ENCODE results near the gene EMP1. TPM values are rescaled to one million over a fixed set of nuclear protein-coding genes. Genes with fewer than 3 reads are reported as not detected.

EMP1 gene
- total and polyA plus RNA-seq, 2 experiments from 2014 or later, result 0.07 to 0.39 TPM

DNA sequence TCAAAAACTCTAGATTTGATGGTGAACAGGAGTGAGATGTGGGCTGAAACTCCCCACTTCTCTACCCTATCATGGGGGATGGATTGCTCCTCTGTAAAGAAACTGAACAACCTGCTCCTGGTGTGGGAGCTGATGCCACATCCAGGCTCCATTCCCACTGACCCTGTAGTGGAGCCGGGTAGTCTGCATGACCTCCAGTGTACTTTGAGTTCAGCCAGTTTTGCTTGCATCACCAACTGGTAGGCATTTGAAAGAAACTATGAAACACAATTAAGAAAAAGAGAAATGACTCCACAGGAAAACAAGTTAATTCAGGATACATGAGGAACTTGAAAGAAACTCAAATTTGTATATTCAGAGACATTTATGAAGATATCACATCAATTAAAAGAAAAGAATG lies 27.3 kb upstream of the EMP1 start:
- H3K4me2 ChIP-seq, result no peak overlapping the region
- no peak overlapping the region for H2AFZ ChIP-seq
- peaks cover 33% of the 10 kb centered on the region for H3K4me1 Mint-ChIP-seq
- no peaks in the 10 kb centered on the region for H3K9me2 ChIP-seq (ENCODE audit: insufficient read depth)
- H4K20me1 ChIP-seq (replicated peaks; ENCODE audit: insufficient read depth), result no peaks in the 10 kb centered on the region
- H3K9me3 Mint-ChIP-seq, result no peaks in the 10 kb centered on the region
- H3K4me1 ChIP-seq (ENCODE audit: insufficient read depth), result peaks cover 13% of the 10 kb centered on the region
- no peaks in the 10 kb centered on the region for H3K79me2 ChIP-seq (replicated peaks; ENCODE audit: insufficient read depth)
- no peaks in the 10 kb centered on the region for H3F3A ChIP-seq (replicated peaks; ENCODE audit: low read depth)
- H3K4me3 Mint-ChIP-seq, result no peak overlapping the region
- H3K27me3 Mint-ChIP-seq (ENCODE audit: insufficient read depth, low read depth, poor library complexity), result peaks cover 4% of the 10 kb centered on the region
- DNase-seq (ENCODE audit: low spot score) (no peak), ATAC-seq (no peak)
- no peak overlapping the region for H3K27ac ChIP-seq (ENCODE audit: low read depth)
- no peaks in the 10 kb centered on the region for H3K36me3 Mint-ChIP-seq (ENCODE audit: low read depth)
- H3K36me3 ChIP-seq (ENCODE audit: insufficient read depth), result no peaks in the 10 kb centered on the region
- H3K27ac Mint-ChIP-seq, result no peak overlapping the region
- no peaks in the 10 kb centered on the region for H3K27me3 ChIP-seq (ENCODE audit: insufficient read depth)
- H3K4me3 ChIP-seq, result no peak overlapping the region
- TF ChIP-seq ZNF114 (CRISPR knock-in tag; IDR thresholded peaks at IDR 0.05) (no peak), CREB1 (CRISPR knock-in tag; IDR thresholded peaks at IDR 0.05; ENCODE audit: low read depth) (no peak), EZH2phosphoT487 (IDR thresholded peaks at IDR 0.05; ENCODE audit: unreplicated experiment) (no peak), ZNF462 (CRISPR knock-in tag; IDR thresholded peaks at IDR 0.05) (no peak), JUNB (IDR thresholded peaks at IDR 0.05; ENCODE audit: unreplicated experiment) (no peak)
- TF ChIP-seq, protein P1, sequence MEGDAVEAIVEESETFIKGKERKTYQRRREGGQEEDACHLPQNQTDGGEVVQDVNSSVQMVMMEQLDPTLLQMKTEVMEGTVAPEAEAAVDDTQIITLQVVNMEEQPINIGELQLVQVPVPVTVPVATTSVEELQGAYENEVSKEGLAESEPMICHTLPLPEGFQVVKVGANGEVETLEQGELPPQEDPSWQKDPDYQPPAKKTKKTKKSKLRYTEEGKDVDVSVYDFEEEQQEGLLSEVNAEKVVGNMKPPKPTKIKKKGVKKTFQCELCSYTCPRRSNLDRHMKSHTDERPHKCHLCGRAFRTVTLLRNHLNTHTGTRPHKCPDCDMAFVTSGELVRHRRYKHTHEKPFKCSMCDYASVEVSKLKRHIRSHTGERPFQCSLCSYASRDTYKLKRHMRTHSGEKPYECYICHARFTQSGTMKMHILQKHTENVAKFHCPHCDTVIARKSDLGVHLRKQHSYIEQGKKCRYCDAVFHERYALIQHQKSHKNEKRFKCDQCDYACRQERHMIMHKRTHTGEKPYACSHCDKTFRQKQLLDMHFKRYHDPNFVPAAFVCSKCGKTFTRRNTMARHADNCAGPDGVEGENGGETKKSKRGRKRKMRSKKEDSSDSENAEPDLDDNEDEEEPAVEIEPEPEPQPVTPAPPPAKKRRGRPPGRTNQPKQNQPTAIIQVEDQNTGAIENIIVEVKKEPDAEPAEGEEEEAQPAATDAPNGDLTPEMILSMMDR (conservative IDR thresholded peaks at IDR 0.05; ENCODE audit: low read depth in 2 of 2), result no peak

Measured in GM23338 (cell line).